Astrocyte of the cerebellum (primary cell): ENCODE data around the gene NFRKB.

Experiments used
- DNase-seq: peaks from one replicate; pipeline ENCODE4 v3.0.0-alpha.2; 2011; ENCODE audit warnings: low read depth
- H3K4me3 ChIP-seq: 2 replicates; pipeline ENCODE4 v1.5.1; 2011; ENCODE audit warnings: mild to moderate bottlenecking, low read depth, low read length, moderate library complexity
- CTCF ChIP-seq: IDR thresholded peaks from 2 replicates; pipeline ENCODE4 v1.5.1; 2012; ENCODE audit warnings: low read length, low read depth, moderate library complexity, mild to moderate bottlenecking; ENCODE audit errors: missing control alignments
- in situ Hi-C: cut with HindIII; loops from 2 replicates; pipeline ENCODE4 v1.10.0; 2017; ENCODE audit warnings: low sequenced_read_pairs

Gene NFRKB

DNA sequence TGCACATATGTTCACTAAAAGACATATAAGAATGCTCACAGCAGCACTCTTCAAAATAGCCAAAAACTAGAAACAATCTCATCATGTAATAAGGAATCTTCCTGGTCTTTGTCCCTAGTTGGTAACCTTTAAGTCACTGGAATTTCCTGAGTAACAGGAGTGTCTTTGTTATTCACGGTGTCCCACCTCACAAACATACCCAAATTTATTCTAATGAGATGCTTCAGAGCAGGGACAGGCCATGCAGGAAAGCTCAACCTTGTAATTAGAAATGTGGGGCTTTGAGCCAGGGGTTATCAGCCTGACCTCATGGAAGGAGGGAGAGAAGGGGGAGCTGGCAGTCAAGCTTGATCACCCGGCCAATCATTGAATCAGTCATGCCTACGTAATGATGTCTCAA, 40.3 kb upstream of the NFRKB start:
- TF ChIP-seq CTCF, result no peak
- H3K4me3 ChIP-seq, result no peak overlapping the region
- in situ Hi-C loops, result no loop called here
- DNase-seq, result no peak

GRCh38 chr11:129933891-129934290, 38.5 kb upstream of the NFRKB start:
- TF ChIP-seq CTCF, result no peak
- no peak for DNase-seq
- in situ Hi-C loops, result no loop called here
- no peak overlapping the region for H3K4me3 ChIP-seq

GRCh38 chr11:129933262-129933661, 37.9 kb upstream of the NFRKB start:
- no peak for DNase-seq
- TF ChIP-seq CTCF, result no peak
- in situ Hi-C loops, result no loop called here
- no peak overlapping the region for H3K4me3 ChIP-seq

GRCh38 chr11:129932381-129933067, 37.1 kb upstream of the NFRKB start:
- H3K4me3 ChIP-seq, result no peak overlapping the region
- DNase-seq, result no peak
- in situ Hi-C loops, result no loop called here
- TF ChIP-seq CTCF, result no peak

- TF ChIP-seq CTCF, result no peak
- no peak overlapping the region for H3K4me3 ChIP-seq
- in situ Hi-C loops, result no loop called here
- DNase-seq, result no peak
Measured at GRCh38 chr11:129930743-129931142, 35.4 kb upstream of the NFRKB start.

DNA sequence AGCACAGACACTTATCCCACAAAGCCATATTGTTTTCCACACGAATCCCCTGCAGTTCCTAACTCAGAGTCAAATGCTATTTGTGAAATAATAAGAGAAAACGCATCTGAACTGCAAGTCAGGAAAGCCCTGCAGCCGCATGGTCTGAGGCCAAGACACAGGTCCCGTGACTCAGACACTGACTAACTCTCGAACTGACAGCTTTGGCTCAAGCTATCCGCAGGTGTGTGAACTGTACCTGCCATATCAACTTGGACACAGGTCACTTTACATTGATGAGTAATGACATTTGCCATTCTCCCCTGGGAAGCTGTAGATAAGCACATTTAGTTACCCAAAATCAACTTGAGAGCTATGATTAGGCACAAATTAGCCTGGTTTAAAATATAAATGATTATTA, 34.9 kb upstream of the NFRKB start:
- no peak for DNase-seq
- in situ Hi-C loops, result no loop called here
- no peak overlapping the region for H3K4me3 ChIP-seq
- TF ChIP-seq CTCF, result no peak
